GM12874 (cell line): ENCODE results near the gene ZBP1.

Source experiments
- CTCF ChIP-seq: IDR thresholded peaks from 2 replicates; pipeline ENCODE4 v1.5.1; 2011; ENCODE audit warnings: low read depth, mild to moderate bottlenecking, control low read depth, low read length, moderate library complexity; ENCODE audit not compliant: insufficient read depth

ZBP1 gene

DNA sequence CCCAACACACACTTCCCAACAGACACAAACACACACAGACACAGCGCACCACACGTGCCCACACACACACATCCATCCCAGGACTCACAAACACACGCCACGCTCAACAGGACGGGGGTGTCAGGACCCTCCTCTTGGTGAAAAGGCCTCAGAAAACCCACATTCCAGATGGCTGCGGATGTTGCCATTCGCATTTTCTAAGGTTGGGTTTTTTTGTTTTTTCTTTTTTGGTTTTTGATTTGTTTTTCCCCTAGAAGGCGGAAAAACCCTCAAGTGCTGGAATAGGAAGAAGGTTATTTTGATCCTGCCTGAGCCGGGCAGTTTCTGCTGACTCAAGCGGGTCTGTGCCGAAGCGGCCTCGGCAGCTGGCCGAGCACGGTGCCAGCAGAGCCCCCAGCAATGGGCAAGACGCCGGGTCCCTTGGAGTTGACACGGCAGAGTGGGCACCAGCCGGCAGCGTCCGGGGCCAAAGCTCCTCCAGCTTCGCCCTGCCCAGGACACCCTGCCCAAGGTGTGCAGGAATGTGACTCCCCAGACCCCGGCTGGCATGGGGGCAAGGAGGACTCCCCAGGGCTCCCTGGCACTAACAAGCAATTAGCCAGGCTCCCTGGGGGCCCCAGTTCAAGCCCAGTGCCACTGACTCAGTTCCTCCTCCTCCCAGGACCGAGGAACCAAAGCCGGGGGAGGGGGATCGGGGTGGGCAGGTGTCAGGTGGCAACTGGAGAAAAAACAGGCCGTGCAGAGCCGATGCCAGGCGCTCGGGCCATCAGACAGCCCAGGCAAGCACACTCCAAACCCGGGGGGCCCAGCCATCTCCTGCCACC, 40.9 kb upstream of the ZBP1 start:
- no peak for TF ChIP-seq CTCF

- TF ChIP-seq CTCF = no peak
Observed at GRCh38 chr20:57660181-57660921, 40.1 kb upstream of the ZBP1 start.

GRCh38 chr20:57659517-57660180, 39.4 kb upstream of the ZBP1 start:
- TF ChIP-seq CTCF = no peak

GRCh38 chr20:57658833-57659516, 38.7 kb upstream of the ZBP1 start:
- no peak for TF ChIP-seq CTCF

GRCh38 chr20:57658447-57658832, 38.2 kb upstream of the ZBP1 start:
- no peak for TF ChIP-seq CTCF

DNA sequence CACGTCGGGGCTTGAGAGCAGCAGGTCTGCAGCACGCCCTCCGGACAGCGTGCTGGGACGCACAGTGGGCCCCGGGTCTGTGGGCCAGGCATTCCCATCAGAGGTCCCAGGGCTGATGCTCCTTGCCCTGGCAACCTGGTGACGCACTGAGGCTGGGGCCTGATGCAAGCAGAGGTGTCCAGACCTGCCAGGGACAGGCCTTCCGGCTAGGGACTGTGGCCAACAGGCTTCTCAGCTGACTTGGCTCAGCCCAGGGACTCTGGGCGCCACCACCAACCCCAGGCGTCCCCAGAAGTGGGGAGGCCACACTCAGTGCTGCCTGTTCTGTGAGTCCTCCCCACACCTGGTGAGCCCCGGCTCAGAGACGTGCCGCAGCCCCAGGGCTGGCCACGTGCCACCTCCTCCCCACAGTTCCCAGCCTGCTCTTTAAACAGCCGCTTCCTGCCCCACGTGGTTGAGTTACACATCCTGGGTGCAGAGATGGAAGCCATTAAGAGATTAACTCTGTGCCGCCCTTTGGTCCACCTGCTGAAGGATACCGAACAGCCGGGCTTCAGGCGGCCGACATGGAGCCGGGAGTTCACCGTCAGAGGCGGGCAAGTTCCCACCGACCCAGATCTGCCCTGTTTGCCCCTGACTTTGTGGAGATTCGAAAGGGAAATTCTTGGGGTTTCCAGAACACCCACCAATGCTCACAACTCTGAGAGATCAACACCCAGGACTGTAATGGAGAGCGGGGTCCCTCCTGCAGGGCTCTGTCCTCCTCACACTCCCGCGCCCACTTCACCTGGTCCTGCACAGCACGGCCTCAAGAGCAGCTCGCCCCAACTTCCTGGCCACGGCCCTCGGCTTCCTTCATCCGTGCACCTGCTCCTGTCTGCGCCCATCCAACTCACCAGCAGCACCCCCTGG, 37.6 kb upstream of the ZBP1 start:
- TF ChIP-seq CTCF = no peak
